Stimulated activated CD8-positive, alpha-beta memory T cell treated with anti-CD3 and anti-CD28 coated beads, Interleukin-2, amount 100 ng/mL, for 48 hours (primary cell): ENCODE results near the gene ZFPL1.

ENCODE experiments used
- DNase-seq, 2 donors: peaks; one replicate each; pipeline ENCODE4 v3.0.0-alpha.2; 2020; ENCODE audit warnings: low read depth in 2 of 2

Gene ZFPL1

GRCh38 chr11:65128182-65129145, 44.4 kb downstream of the ZFPL1 start:
- no peak for DNase-seq

- no peak for DNase-seq
These were observed 45.8 kb downstream of the ZFPL1 start for GRCh38 chr11:65129649-65130441.

- no peak for DNase-seq
These were observed 46.8 kb downstream of the ZFPL1 start for GRCh38 chr11:65130631-65131416.

- DNase-seq: no peak
These were observed 47.4 kb downstream of the ZFPL1 start for GRCh38 chr11:65131417-65131776.

- DNase-seq: no peak
These were observed 47.8 kb downstream of the ZFPL1 start for GRCh38 chr11:65131895-65132237.

- DNase-seq: no peak
These were observed 48.4 kb downstream of the ZFPL1 start for GRCh38 chr11:65132238-65132987.

- peak in 1 of 2 donors; percentile 59 for DNase-seq
These were observed 49.1 kb downstream of the ZFPL1 start for GRCh38 chr11:65132988-65133700.

- no peak for DNase-seq
These were observed 49.7 kb downstream of the ZFPL1 start for GRCh38 chr11:65133724-65134123.

GRCh38 chr11:65134240-65134951, 50.4 kb downstream of the ZFPL1 start, which contains the start of gene SYVN1:
TSS of gene SYVN1 (minus strand) at chr11:65134519. CDS start at chr11:65133601, 918 bp downstream.
- DNase-seq: peak; percentile 85 to 88

GRCh38 chr11:65134952-65135632, 51.1 kb downstream of the ZFPL1 start:
- peak; percentile 59 to 67 for DNase-seq

- no peak for DNase-seq
These were observed 51.7 kb downstream of the ZFPL1 start for GRCh38 chr11:65135633-65136145.

GRCh38 chr11:65136515-65137096, 52.6 kb downstream of the ZFPL1 start:
- DNase-seq: no peak
